OCI-LY3 (cell line): ENCODE data around the gene HENMT1.

Experiments used
- H2AFZ ChIP-seq: fragments of 200-600, 300-600 bp; shearing (Covaris generic); 2 replicates; pipeline ENCODE4 v1.6.0; 2014; ENCODE audit warnings: antibody characterized with exemption, low read depth, low read length
- H3K27ac ChIP-seq: fragments of 200-600, 300-600 bp; sonication (generic); 2 replicates; pipeline ENCODE4 v1.5.1; 2014; ENCODE audit warnings: mild to moderate bottlenecking, low read length, moderate library complexity, mixed read lengths
- H3K27me3 ChIP-seq: fragments of 200-600, 300-600 bp; sonication (generic); 2 replicates; pipeline ENCODE4 v1.6.1; 2014; ENCODE audit warnings: low read depth, low read length, mixed read lengths
- H3K36me3 ChIP-seq: fragments of 200-600, 300-600 bp; sonication (generic); replicated peaks from 2 replicates; pipeline ENCODE3; 2014; ENCODE audit warnings: low read depth, low read length, mixed read lengths
- H3K4me1 ChIP-seq: fragments of 300-600, 200-600 bp; sonication (generic); 2 replicates; pipeline ENCODE4 v1.6.1; 2014; ENCODE audit warnings: low read length, mixed read lengths
- H3K4me2 ChIP-seq: fragments of 200-600, 300-600 bp; sonication (generic); 2 replicates; pipeline ENCODE4 v1.6.1; 2014; ENCODE audit warnings: low read length, mixed read lengths
- H3K4me3 ChIP-seq: fragments of 300-600, 200-600 bp; sonication (generic); 2 replicates; pipeline ENCODE4 v1.5.1; 2014; ENCODE audit warnings: antibody characterized with exemption, mild to moderate bottlenecking, low read length, moderate library complexity
- H3K79me2 ChIP-seq: fragments of 300-600, 200-600 bp; shearing (Covaris generic); 2 replicates; pipeline ENCODE4 v1.6.1; 2014; ENCODE audit warnings: mild to moderate bottlenecking, low read length, mixed read lengths
- H3K9ac ChIP-seq: fragments of 300-600, 200-600 bp; shearing (Covaris generic); 2 replicates; pipeline ENCODE4 v1.6.0; 2014; ENCODE audit warnings: mild to moderate bottlenecking, low read length, moderate library complexity
- H3K9me3 ChIP-seq: fragments of 200-600, 300-600 bp; shearing (Covaris generic); 2 replicates; pipeline ENCODE4 v1.6.1; 2014; ENCODE audit warnings: low read length, mixed read lengths; ENCODE audit not compliant: insufficient read depth
- H4K20me1 ChIP-seq: fragments of 200-600, 300-600 bp; sonication (generic); 2 replicates; pipeline ENCODE4 v1.6.1; 2016; ENCODE audit warnings: low read length, mixed read lengths; ENCODE audit not compliant: insufficient read depth
- CTCF ChIP-seq: fragments of 200-600, 300-600 bp; sonication (generic); IDR thresholded peaks from 2 replicates; pipeline ENCODE4 v1.5.1; 2014; ENCODE audit warnings: antibody characterized with exemption, low read length, low read depth
- EZH2phosphoT487 ChIP-seq: fragments of 200-600 bp; shearing (Covaris generic); IDR thresholded peaks from 2 replicates; pipeline ENCODE4 v1.6.1; 2018; ENCODE audit warnings: antibody characterized with exemption, mixed run types, low read depth

Gene HENMT1

GRCh38 chr1:108612496-108612895 lies 48.4 kb downstream of the HENMT1 start:
- no peaks in the 10 kb centered on the region for H3K36me3 ChIP-seq
- H4K20me1 ChIP-seq, result no peaks in the 10 kb centered on the region
- no peaks in the 10 kb centered on the region for H3K4me1 ChIP-seq
- no peak overlapping the region for H3K4me3 ChIP-seq
- H3K9me3 ChIP-seq, result no peaks in the 10 kb centered on the region
- TF ChIP-seq EZH2phosphoT487 (no peak), CTCF (no peak)
- no peaks in the 10 kb centered on the region for H3K27me3 ChIP-seq
- H3K9ac ChIP-seq, result no peak overlapping the region
- no peak overlapping the region for H3K4me2 ChIP-seq
- no peaks in the 10 kb centered on the region for H3K79me2 ChIP-seq
- no peak overlapping the region for H3K27ac ChIP-seq
- H2AFZ ChIP-seq, result no peak overlapping the region

GRCh38 chr1:108611984-108612383 lies 48.9 kb downstream of the HENMT1 start:
- H3K36me3 ChIP-seq, result no peaks in the 10 kb centered on the region
- no peak overlapping the region for H3K4me3 ChIP-seq
- H3K27me3 ChIP-seq, result no peaks in the 10 kb centered on the region
- H3K9me3 ChIP-seq, result no peaks in the 10 kb centered on the region
- H3K27ac ChIP-seq, result no peak overlapping the region
- TF ChIP-seq EZH2phosphoT487, result no peak
- TF ChIP-seq CTCF, result no peak
- H3K79me2 ChIP-seq, result no peaks in the 10 kb centered on the region
- H3K9ac ChIP-seq, result no peak overlapping the region
- H3K4me1 ChIP-seq, result no peaks in the 10 kb centered on the region
- no peaks in the 10 kb centered on the region for H4K20me1 ChIP-seq
- no peak overlapping the region for H3K4me2 ChIP-seq
- no peak overlapping the region for H2AFZ ChIP-seq

GRCh38 chr1:108610073-108610472 lies 50.8 kb downstream of the HENMT1 start:
- no peak for TF ChIP-seq EZH2phosphoT487
- TF ChIP-seq CTCF, result no peak
- H3K9ac ChIP-seq, result no peak overlapping the region
- no peak overlapping the region for H3K4me2 ChIP-seq
- H3K36me3 ChIP-seq, result no peaks in the 10 kb centered on the region
- no peaks in the 10 kb centered on the region for H4K20me1 ChIP-seq
- H3K9me3 ChIP-seq, result no peaks in the 10 kb centered on the region
- no peak overlapping the region for H3K4me3 ChIP-seq
- H3K27me3 ChIP-seq, result no peaks in the 10 kb centered on the region
- H2AFZ ChIP-seq, result no peak overlapping the region
- H3K4me1 ChIP-seq, result no peaks in the 10 kb centered on the region
- no peaks in the 10 kb centered on the region for H3K79me2 ChIP-seq
- H3K27ac ChIP-seq, result no peak overlapping the region

GRCh38 chr1:108609483-108610049 lies 51.3 kb downstream of the HENMT1 start:
- no peak overlapping the region for H3K4me2 ChIP-seq
- TF ChIP-seq EZH2phosphoT487 (no peak), CTCF (no peak)
- no peaks in the 10 kb centered on the region for H3K36me3 ChIP-seq
- H3K79me2 ChIP-seq, result no peaks in the 10 kb centered on the region
- no peaks in the 10 kb centered on the region for H3K4me1 ChIP-seq
- H3K9me3 ChIP-seq, result no peaks in the 10 kb centered on the region
- no peak overlapping the region for H2AFZ ChIP-seq
- no peak overlapping the region for H3K9ac ChIP-seq
- H3K27me3 ChIP-seq, result no peaks in the 10 kb centered on the region
- H3K27ac ChIP-seq, result no peak overlapping the region
- no peak overlapping the region for H3K4me3 ChIP-seq
- no peaks in the 10 kb centered on the region for H4K20me1 ChIP-seq
